NCI-H187 treated with DMSO at 0.1 percent for 48 hours (cell line): ENCODE results near the gene ZFP36L2.
"Not testable (repeated sequence)": the region's sequence is repeated elsewhere in the genome, so short reads cannot be mapped to it uniquely, and the experiment has no call there.

Experiments
- DNase-seq: peaks from one replicate; lab custom pipeline; 2025; lab: John Stamatoyannopoulos, UW

The ZFP36L2 gene

DNA sequence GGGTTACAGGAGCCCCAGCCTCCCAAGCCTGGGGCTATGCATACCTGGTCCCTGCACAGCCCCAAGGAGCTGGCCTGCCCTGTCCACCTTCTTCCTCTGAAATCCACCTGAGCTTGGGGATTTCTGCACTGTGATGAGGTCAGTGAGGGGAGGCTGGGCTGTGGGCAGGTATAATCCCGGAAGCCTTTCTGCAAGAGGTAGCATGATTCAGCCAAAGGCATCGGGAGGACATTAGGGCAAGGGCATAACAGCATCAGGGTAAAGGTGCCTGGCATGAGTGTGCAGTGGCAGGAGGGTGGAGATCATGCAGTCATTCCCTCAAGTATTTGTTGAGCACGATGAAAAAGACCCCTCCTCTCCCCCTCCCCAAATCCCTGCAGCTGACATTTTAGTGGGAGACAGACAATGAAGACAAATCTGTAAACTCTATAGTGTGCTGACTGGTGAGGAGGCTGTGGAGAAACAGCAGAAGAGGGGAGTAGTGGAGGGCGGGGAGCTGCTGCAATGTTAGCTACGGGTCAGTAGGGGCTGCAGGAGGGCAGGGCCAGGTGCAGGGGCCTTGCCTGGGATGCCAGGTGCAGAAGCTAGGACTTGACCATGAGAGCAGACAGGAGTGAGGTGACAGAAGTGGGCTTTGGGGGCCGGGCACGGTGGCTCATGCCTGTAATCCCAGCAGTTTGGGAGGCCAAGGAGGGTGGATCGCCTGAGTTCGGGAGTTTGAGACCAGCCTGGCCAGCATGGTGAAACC is 18.7 kb downstream of the ZFP36L2 start:
- DNase-seq, result no peak

DNA sequence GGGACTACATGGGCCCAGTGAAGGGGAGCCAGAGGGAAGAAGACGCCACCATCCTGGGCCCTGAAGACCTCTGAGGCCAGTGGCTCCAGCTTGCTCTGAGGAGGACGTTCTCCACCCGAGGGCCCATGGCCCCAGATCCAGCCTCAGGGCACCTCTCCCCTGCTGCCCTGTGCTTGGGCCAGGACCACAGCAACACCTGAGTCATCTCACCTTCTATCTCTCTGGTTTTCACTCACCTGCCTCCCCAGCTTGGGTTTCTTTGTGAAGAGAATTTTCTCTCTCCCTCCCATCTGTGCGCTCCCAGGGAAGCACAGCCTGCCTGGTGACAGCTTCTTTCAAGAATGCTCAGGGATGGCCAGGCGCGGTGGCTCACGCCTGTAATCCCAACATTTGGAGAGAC is 19.8 kb downstream of the ZFP36L2 start:
- DNase-seq, result no peak

DNA sequence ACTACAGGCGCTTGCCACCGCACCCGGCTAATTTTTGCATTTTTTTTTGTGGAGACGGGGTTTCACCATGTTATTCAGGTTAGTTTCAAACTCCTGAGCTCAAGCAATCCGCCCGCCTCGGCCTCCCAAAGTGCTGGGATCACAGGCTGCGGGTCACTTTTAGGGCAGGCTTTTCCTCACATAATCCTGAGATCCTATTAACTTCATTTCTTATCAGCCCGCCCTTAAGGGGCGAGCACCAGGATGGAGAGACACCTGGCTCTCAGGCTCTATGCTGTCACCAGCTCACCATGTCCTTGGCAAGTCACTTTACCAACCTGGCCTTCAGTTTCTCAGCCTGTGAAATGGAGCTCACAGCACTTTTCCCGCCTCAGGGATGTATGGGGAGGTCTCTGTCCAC is 23.0 kb downstream of the ZFP36L2 start:
- no peak for DNase-seq

GRCh38 chr2:43202289-43202688 is 24.1 kb downstream of the ZFP36L2 start:
- no peak for DNase-seq

DNA sequence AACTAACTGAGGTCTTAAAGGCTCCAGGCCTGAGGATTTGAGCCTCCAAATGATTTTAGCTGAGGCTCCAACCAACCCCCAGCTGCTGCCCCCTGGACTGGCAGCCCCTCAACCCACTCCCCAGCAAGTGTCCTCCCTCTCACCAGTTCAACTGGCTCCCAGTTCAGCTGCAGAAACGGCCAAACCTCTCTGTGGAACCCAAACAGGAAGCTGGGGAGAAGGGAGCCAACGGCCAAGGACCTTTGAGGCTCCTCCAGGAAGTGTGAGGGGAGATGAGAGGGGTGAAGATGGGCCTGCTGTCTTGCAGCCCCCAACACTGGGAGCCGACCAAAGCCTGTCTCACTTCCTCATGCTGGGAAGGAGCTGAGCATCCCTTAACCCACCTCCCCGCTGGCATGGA is 24.9 kb downstream of the ZFP36L2 start:
- DNase-seq, result no peak

- no peak for DNase-seq
These were observed 25.4 kb downstream of the ZFP36L2 start for GRCh38 chr2:43201016-43201415.

- no peak for DNase-seq
These were observed 26.6 kb downstream of the ZFP36L2 start for GRCh38 chr2:43199492-43200488.

DNA sequence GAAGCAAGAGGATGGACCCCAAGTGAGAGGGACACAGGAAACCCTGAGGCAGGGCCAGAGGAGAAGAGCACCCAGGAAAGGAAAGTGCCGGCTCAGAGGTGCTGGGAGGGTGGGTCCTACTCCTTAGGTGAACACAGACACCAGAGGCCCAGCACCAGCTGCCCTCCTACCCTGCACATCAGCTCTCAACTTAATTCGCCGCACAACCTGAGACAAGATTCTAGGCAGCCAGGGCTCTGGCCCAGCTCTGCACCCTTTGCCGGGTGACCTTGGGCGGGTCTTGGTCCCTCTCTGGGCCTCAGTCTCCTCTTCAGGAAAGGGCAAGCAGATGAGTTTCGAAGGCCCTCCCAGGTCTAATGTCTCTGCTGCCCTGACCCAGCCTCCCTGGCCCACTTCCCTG is 28.1 kb downstream of the ZFP36L2 start:
- no peak for DNase-seq

DNA sequence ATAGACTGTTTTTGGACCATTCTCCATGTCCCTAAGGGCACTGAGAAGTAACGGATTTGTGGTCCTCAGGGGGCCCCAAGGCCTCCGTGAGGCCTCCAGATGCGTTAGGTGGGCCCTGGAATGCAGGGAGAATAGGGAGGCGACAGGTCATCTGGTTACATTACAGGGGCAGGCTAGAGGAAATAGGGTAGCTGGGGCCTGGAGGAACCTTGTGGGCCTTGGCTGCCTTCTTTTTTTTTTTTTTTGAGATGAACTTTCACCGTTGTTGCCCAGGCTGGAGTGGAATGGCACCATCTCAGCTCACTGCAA is 28.9 kb downstream of the ZFP36L2 start:
- DNase-seq, result no peak

- no peak for DNase-seq
These were observed 29.4 kb downstream of the ZFP36L2 start for GRCh38 chr2:43196768-43197587.

- no peak for DNase-seq
These were observed 32.1 kb downstream of the ZFP36L2 start for GRCh38 chr2:43194121-43194869.

GRCh38 chr2:43193652-43194120 is 32.7 kb downstream of the ZFP36L2 start:
- no peak for DNase-seq

- no peak for DNase-seq
These were observed 33.4 kb downstream of the ZFP36L2 start for GRCh38 chr2:43192744-43193651.

DNA sequence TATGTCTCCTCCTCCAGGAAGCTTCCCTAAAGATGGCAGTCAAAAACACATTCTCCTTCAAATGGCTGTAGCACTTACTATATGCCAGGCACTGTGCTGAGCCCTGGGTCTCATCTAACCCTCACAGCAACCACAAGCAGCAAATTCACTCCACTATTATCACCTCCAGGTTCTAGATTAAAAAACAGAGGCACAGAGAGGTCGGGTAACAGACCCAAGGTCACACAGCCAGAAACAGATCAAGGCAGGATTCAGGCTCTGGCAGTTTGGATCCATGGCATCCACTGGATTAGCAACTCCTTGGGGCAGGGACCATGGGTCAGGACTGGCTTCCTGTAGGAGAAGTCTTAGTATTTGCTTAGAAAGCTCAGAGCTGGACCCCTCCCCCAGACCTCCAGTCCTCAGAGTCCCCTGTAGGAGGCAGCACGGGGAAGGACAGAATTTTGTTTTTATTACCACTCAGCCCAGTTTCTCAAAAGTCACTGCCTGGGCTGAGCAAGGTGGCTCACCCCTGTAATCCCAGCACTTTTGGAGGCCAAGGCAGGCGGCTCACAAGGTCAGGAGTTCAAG is 34.4 kb downstream of the ZFP36L2 start:
- no peak for DNase-seq

GRCh38 chr2:43190311-43191052 is 35.9 kb downstream of the ZFP36L2 start:
- no peak for DNase-seq

DNA sequence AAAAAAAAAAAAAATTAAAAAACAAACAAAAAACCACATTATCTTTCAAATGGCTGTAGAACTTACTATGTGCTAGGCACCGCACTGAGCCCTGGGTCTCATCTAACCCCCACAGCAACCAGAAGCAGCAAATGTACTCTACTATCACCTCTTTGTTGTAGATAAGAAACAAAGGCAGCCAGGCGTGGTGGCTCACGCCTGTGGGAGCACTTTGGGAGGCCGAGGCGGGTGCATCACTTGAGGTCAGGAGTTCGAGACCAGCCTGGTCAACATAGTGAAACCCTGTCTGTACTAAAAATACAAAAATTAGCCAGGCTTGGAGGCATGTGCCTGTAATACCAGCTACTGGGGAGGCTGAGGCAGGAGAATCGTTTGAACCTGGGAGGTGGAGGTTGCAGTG is 36.5 kb downstream of the ZFP36L2 start:
- not testable (repeated sequence) for DNase-seq

- DNase-seq, result no peak
These were observed 37.6 kb downstream of the ZFP36L2 start for GRCh38 chr2:43188561-43189386.

DNA sequence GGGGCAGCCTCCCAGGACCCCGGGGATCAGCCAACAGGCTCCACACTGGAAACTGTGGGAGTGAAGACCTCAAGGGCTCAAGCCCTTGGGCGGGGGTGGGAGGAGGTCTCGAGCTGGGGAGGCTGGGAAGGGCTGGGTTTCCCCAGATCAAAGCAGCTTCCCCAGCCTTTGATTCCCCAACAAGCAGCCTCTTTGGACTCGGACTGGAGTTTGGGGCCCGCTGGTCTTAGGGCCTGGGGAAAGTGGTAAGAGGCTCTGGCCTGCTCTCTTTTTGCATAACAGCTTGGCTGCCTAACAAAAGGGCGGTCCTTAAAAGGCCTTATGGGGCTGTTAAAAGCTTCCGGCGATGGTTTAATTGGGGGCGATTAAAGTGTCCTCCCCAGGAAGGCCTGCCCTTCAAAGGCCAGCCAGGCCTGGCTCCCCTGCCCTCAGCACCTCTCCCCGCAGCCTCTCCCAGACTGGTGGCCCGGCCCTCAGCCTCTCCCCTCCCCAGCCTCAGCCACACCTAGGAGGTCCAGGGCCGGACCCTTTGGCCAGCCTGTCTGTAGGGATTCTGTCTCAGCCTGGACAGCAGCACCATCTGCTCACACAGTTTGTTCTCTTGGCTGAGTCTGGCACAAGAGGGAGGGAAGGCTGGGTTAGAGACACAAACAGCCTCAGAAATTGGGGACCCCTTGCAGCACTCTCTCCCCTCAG is 39.6 kb downstream of the ZFP36L2 start:
- DNase-seq, result no peak
